CD4-positive, alpha-beta T cell (primary cell): ENCODE data around the gene ANKLE1. TPM values are rescaled to one million over a fixed set of nuclear protein-coding genes. Genes with fewer than 3 reads are reported as not detected.
A peak's percentile ranks its signal among the peaks of the same experiment; 100 is the strongest.

ENCODE experiments used
- ATAC-seq: fragments of 200-7000 bp; cut with Tn5 transposase; one replicate; pipeline ENCODE4 v1.10.0; 2022; ENCODE audit warnings: mild to moderate bottlenecking; ENCODE audit not compliant: poor library complexity
- CTCF ChIA-PET: fragments of 350-600 bp; sonication (Branson Sonifier 250); formaldehyde crosslinking; loops from one replicate; lab custom pipeline; 2021; ENCODE audit warnings: antibody characterized with exemption, inconsistent platforms; lab: Charles Lee
- POLR2A ChIA-PET: fragments of 350-600 bp; sonication (Branson Sonifier 250); formaldehyde crosslinking; loops from one replicate; lab custom pipeline; 2021; ENCODE audit warnings: antibody characterized with exemption, inconsistent platforms; lab: Charles Lee
- DNase-seq, 14 experiments: peaks; one replicate each; pipeline ENCODE4 v3.0.0-alpha.2; 2013 to 2020; ENCODE audit warnings: mixed read lengths in 2 of 14
- H3K27ac ChIP-seq, 2 donors: one replicate each; pipeline versions ENCODE4 v1.5.1 to v1.7.0; 2013; ENCODE audit warnings: low read length in 2 of 2, low read depth in 1 of 2, mild to moderate bottlenecking in 1 of 2
- H3K27me3 ChIP-seq, 2 experiments: 1 replicate in 1 of 2; 2 replicates in 1 of 2; pipeline versions ENCODE4 v1.6.1 to v1.7.0; 2013; ENCODE audit warnings: low read length in 2 of 2, control low read depth in 1 of 2, mild to moderate bottlenecking in 1 of 2, moderate library complexity in 1 of 2; ENCODE audit not compliant: insufficient read depth in 2 of 2, control insufficient read depth in 1 of 2
- H3K36me3 ChIP-seq: one replicate; pipeline ENCODE4 v1.6.1; 2013; ENCODE audit warnings: low read length, control low read depth; ENCODE audit not compliant: insufficient read depth
- H3K4me1 ChIP-seq: one replicate; pipeline ENCODE4 v1.6.1; 2013; ENCODE audit warnings: low read length, control low read depth; ENCODE audit not compliant: insufficient read depth
- H3K4me3 ChIP-seq: one replicate; pipeline ENCODE4 v1.5.1; 2013; ENCODE audit warnings: mild to moderate bottlenecking, low read length, moderate library complexity
- H3K9me3 ChIP-seq, 2 experiments: 1 replicate in 1 of 2; 2 replicates in 1 of 2; pipeline versions ENCODE4 v1.6.1 to v1.7.0; 2013; ENCODE audit warnings: low read length in 2 of 2, mild to moderate bottlenecking in 2 of 2, control low read depth in 1 of 2, moderate library complexity in 1 of 2; ENCODE audit not compliant: control insufficient read depth in 1 of 2, insufficient read depth in 1 of 2
- H3K27ac Mint-ChIP-seq: one replicate; pipeline ENCODE4 v1.8.0; 2020; ENCODE audit warnings: mixed read lengths
- H3K27me3 Mint-ChIP-seq: one replicate; pipeline ENCODE4 v1.8.0; 2021; ENCODE audit warnings: mixed read lengths
- H3K36me3 Mint-ChIP-seq: one replicate; pipeline ENCODE4 v1.8.0; 2021; ENCODE audit warnings: low read depth, mixed read lengths
- H3K4me1 Mint-ChIP-seq: one replicate; pipeline ENCODE4 v1.8.0; 2021; ENCODE audit warnings: low read depth, mixed read lengths
- H3K4me3 Mint-ChIP-seq: one replicate; pipeline ENCODE4 v1.8.0; 2020; ENCODE audit warnings: mild to moderate bottlenecking, mixed read lengths
- H3K9me3 Mint-ChIP-seq: one replicate; pipeline ENCODE4 v1.8.0; 2020; ENCODE audit warnings: mixed read lengths
- CTCF ChIP-seq: fragments of 200-600 bp; IDR thresholded peaks from one replicate; pipeline ENCODE4 v1.8.0; 2022; ENCODE audit warnings: antibody characterized with exemption, mild to moderate bottlenecking
- intact Hi-C, 2 experiments: fragments of 100-400 bp; cut with DNase I in 1 of 2; cut with micrococcal nuclease in 1 of 2; formaldehyde crosslinking; loops; one replicate each; pipeline versions ENCODE4 v1.15.1 to v1.9.0; 2023 to 2025; cut with DNase I, micrococcal nuclease
- total RNA-seq, 174 experiments: library from RNA in 2 of 174; stranded (reverse) in 2 of 174; gene quantifications; one replicate each; pipeline ENCODE4 v1.2.3 and lab custom pipeline; 2021 to 2026

ANKLE1 gene
- total RNA-seq, 2 experiments from 2014 or later = 0.85 to 1.9 TPM

DNA sequence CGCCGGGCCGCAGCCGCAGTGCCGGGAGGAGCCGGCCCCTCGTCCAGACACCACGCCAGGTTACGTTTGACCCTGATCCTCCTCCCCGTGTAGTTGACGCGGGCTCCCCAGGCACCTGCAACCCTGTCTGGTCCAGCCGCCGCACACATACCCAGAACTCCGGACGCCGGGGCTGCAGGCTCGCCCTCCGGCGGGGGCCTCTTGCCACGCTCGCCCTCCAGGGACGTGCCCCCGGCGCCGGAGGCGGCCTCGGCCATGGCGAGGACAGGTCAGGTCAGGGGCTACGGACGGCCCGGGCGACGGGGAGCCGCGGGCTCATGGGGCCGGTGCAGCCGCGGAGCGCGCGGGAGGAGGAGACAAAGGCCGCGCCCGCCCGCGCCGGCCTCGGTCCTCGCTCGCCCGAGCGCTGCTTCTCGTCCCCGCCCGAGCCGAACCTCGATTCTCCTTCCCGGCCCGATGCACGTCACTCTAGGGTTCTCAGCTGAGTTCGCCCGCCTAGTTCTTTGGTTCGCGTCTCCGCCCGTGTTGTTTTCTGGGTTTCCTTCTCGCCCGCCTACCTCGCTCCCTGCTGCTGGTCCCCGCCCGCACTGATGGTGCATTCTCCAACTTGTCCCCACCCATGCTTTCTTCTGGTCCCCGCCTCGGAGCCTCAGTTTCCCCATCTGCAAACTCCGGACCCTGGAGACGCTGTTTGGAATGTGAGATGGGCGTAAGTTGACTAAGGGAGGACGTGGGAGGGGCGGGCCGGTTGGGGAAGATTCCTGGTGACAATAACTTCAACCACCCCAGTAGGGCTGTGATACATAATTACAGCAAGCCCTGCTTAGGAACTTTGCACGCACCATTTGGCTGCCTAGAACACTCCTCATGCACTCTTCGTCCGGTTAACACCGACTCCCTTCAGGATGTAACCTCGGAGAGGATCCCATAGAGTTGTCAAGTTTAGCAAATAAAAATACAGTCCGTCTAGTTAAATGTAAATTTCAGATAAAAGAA lies 53.0 kb downstream of the ANKLE1 start, which contains the start of gene ANO8:
ANO8 (minus strand) TSS at position 442 of the 996 bp plus-strand sequence; CDS start at position 257, 185 bp downstream.
- H3K4me3 ChIP-seq = peak within 1 kb of the TSS; percentile 58
- no peak for TF ChIP-seq CTCF
- Mint-ChIP-seq H3K4me1 (peaks cover 40% of the 10 kb centered on the region), H3K9me3 (no peaks in the 10 kb centered on the region), H3K27me3 (no peaks in the 10 kb centered on the region), H3K4me3 (peak within 1 kb of the TSS; percentile 93), H3K27ac (peak within 1 kb of the TSS; percentile 84), H3K36me3 (peaks cover 16% of the 10 kb centered on the region)
- no peaks in the 10 kb centered on the region for H3K9me3 ChIP-seq
- peak; percentile 89 to 98 (median 96) for DNase-seq
- H3K4me1 ChIP-seq = peaks cover 60% of the 10 kb centered on the region
- ATAC-seq = peak; percentile 56
- ChIA-PET CTCF (interaction anchor here (1.0 to 2.5 kb wide), 5 partner anchors 29 to 74 kb away, joined by 3 to 11 read pairs (median 6); partner anchors contain the start of gene MRPL34), POLR2A (interaction anchor here (0.6 to 4.0 kb wide), 9 partner anchors 13 to 259 kb away, joined by 3 to 31 read pairs (median 7); partner anchors contain the start of genes ABHD8, DDA1, MRPL34 and MVB12A)
- H3K27me3 ChIP-seq = no peaks in the 10 kb centered on the region
- H3K36me3 ChIP-seq = peaks cover 2% of the 10 kb centered on the region
- peak within 1 kb of the TSS in 1 of 2 donors; percentile 19 for H3K27ac ChIP-seq
- intact Hi-C loops = loop anchor here (1.0 to 5.0 kb wide), 3 partner anchors 25 to 42 kb away; partner anchors contain the start of gene DDA1 (in 1 of the 2)

GRCh38 chr19:17335575-17335974 lies 53.9 kb downstream of the ANKLE1 start:
- peaks cover 36% of the 10 kb centered on the region for H3K4me1 Mint-ChIP-seq
- no peak for ATAC-seq
- peak overlapping the region; percentile 93 for H3K4me3 Mint-ChIP-seq
- H3K36me3 Mint-ChIP-seq = peaks cover 16% of the 10 kb centered on the region
- Histone ChIP-seq H3K4me3 (no peak overlapping the region), H3K9me3 (no peaks in the 10 kb centered on the region), H3K4me1 (peaks cover 54% of the 10 kb centered on the region), H3K27me3 (no peaks in the 10 kb centered on the region), H3K27ac (no peak overlapping the region), H3K36me3 (peaks cover 2% of the 10 kb centered on the region)
- ChIA-PET CTCF (interaction anchor here (1.5 to 2.5 kb wide), 3 partner anchors 30 to 75 kb away, joined by 3 to 8 read pairs (median 6); partner anchors contain the start of gene MRPL34), POLR2A (interaction anchor here (0.6 to 4.0 kb wide), 6 partner anchors 27 to 260 kb away, joined by 4 to 31 read pairs (median 11); partner anchors contain the start of genes ABHD8, DDA1, MRPL34 and MVB12A)
- no peak for TF ChIP-seq CTCF
- no peaks in the 10 kb centered on the region for H3K9me3 Mint-ChIP-seq
- H3K27me3 Mint-ChIP-seq = no peaks in the 10 kb centered on the region
- intact Hi-C loops = loop anchor here (2.0 to 5.0 kb wide), 2 partner anchors 43 kb away; no protein-coding TSS in a partner anchor
- H3K27ac Mint-ChIP-seq = peak overlapping the region; percentile 14
- DNase-seq = peak in 1 of 14 experiments; percentile 26

Other genes starting within 250 kb of the ANKLE1 start
- gene HAUS8, start 206.4 kb upstream of the ANKLE1 start, total RNA-seq = 10 to 100 TPM; 20.6 to 20.7 TPM
- 100 to 1,000 TPM; 176 to 184 TPM for gene MYO9B, start 206.1 kb upstream of the ANKLE1 start, total RNA-seq
- gene USE1, start 66.5 kb upstream of the ANKLE1 start, total RNA-seq = 10 to 100 TPM; 23.1 to 24.3 TPM
- gene OCEL1, start 55.7 kb upstream of the ANKLE1 start, total RNA-seq = 10 to 100 TPM; 20.5 to 22.2 TPM
- gene NR2F6, start 36.0 kb upstream of the ANKLE1 start, total RNA-seq = 1 to 10 TPM in 1 of 2 experiments, under 1 TPM in 1; 0.74 to 1.1 TPM
- gene USHBP1, start 17.2 kb upstream of the ANKLE1 start, total RNA-seq = not detected
- 10 to 100 TPM; 56.2 to 63.5 TPM for gene BABAM1, start 14.5 kb upstream of the ANKLE1 start, total RNA-seq
- 1 to 10 TPM; 4.4 to 4.6 TPM for gene ABHD8, start 21.5 kb downstream of the ANKLE1 start, total RNA-seq
- 10 to 100 TPM; 28.4 to 28.7 TPM for gene MRPL34, start 24.0 kb downstream of the ANKLE1 start, total RNA-seq
- 10 to 100 TPM; 41.4 to 43.4 TPM for gene DDA1, start 27.7 kb downstream of the ANKLE1 start, total RNA-seq
- gene ANO8, start 53.0 kb downstream of the ANKLE1 start, total RNA-seq = 10 to 100 TPM; 15.3 TPM
- 10 to 100 TPM; 21.2 to 24.0 TPM for gene GTPBP3, start 55.7 kb downstream of the ANKLE1 start, total RNA-seq
- not detected for gene PLVAP, start 95.4 kb downstream of the ANKLE1 start, total RNA-seq
- not detected for gene CCDC194, start 112.3 kb downstream of the ANKLE1 start, total RNA-seq
- gene BST2, start 123.7 kb downstream of the ANKLE1 start, total RNA-seq = 10 to 100 TPM; 16.1 to 16.8 TPM
- 10 to 100 TPM in 1 of 2 experiments, 1 to 10 TPM in 1; 9.8 to 10.7 TPM for gene MVB12A, start 138.1 kb downstream of the ANKLE1 start, total RNA-seq
- gene TMEM221, start 166.8 kb downstream of the ANKLE1 start, total RNA-seq = not detected
- gene NXNL1, start 179.0 kb downstream of the ANKLE1 start, total RNA-seq = not detected
- 1 to 10 TPM; 3.0 TPM for gene SLC27A1, start 188.6 kb downstream of the ANKLE1 start, total RNA-seq
- gene PGLS, start 229.7 kb downstream of the ANKLE1 start, total RNA-seq = 10 to 100 TPM; 41.5 to 44.6 TPM